OCI-LY7 (cell line): Measurements from ENCODE around the gene COX19. TPM values are rescaled to one million over a fixed set of nuclear protein-coding genes. Genes with fewer than 3 reads are reported as not detected.
"Not testable (repeated sequence)": the region's sequence is repeated elsewhere in the genome, so short reads cannot be mapped to it uniquely, and the experiment has no call there.

Experiments used
- BruUV-seq: library from RNA; stranded (reverse); fragments of 400-500 nt; replicated peaks from 2 replicates; lab custom pipeline; 2021; lab: Mats Ljungman, UMichigan
- CTCF ChIA-PET: fragments of 300-600 bp; sonication (Branson Sonifier 250); formaldehyde crosslinking; loops from one replicate; lab custom pipeline; 2022; ENCODE audit warnings: antibody characterized with exemption; ENCODE audit not compliant: unreplicated experiment; lab: Charles Lee
- POLR2A ChIA-PET: fragments of 300-600 bp; sonication (Branson Sonifier 250); formaldehyde crosslinking; loops from one replicate; lab custom pipeline; 2022; ENCODE audit warnings: antibody characterized with exemption; lab: Charles Lee
- DNase-seq: peaks from one replicate; pipeline ENCODE4 v3.0.0-alpha.2; 2015; ENCODE audit warnings: low spot score
- H2AFZ ChIP-seq: fragments of 200-600 bp; sonication (generic), shearing (Covaris generic); 2 replicates; pipeline ENCODE4 v1.6.1; 2014; ENCODE audit warnings: mild to moderate bottlenecking, antibody characterized with exemption, low read length, moderate library complexity
- H3K27ac ChIP-seq: fragments of 200-600 bp; sonication (generic); 2 replicates; pipeline ENCODE4 v1.5.1; 2014; ENCODE audit warnings: mixed run types, low read depth, mild to moderate bottlenecking, moderate library complexity, low read length, inconsistent platforms; ENCODE audit not compliant: poor library complexity, severe bottlenecking
- H3K36me3 ChIP-seq: fragments of 200-600 bp; sonication (generic); 2 replicates; pipeline ENCODE4 v1.6.1; 2014; ENCODE audit warnings: mild to moderate bottlenecking, antibody characterized with exemption, low read length, moderate library complexity, mixed read lengths; ENCODE audit not compliant: insufficient read depth
- H3K4me1 ChIP-seq: fragments of 200-600 bp; sonication (generic); 2 replicates; pipeline ENCODE4 v1.5.1; 2014; ENCODE audit warnings: mild to moderate bottlenecking, low read length; ENCODE audit not compliant: insufficient read depth, poor library complexity, severe bottlenecking
- H3K4me2 ChIP-seq: fragments of 200-600 bp; sonication (generic); 2 replicates; pipeline ENCODE4 v1.6.1; 2014; ENCODE audit warnings: mild to moderate bottlenecking, low read length
- H3K4me3 ChIP-seq: fragments of 200-600 bp; sonication (generic); 2 replicates; pipeline ENCODE4 v1.5.1; 2014; ENCODE audit warnings: mild to moderate bottlenecking, low read depth, low read length; ENCODE audit not compliant: poor library complexity, severe bottlenecking
- H3K79me2 ChIP-seq: fragments of 200-600 bp; sonication (generic); 2 replicates; pipeline ENCODE4 v1.6.1; 2016; ENCODE audit warnings: low read depth, mild to moderate bottlenecking, low read length, moderate library complexity, mixed read lengths; ENCODE audit not compliant: insufficient read depth
- H3K9me2 ChIP-seq: fragments of 200-600 bp; sonication (generic); 2 replicates; pipeline ENCODE4 v1.6.1; 2016; ENCODE audit warnings: mild to moderate bottlenecking, low read length, mixed read lengths; ENCODE audit not compliant: insufficient read depth
- H3K9me3 ChIP-seq: fragments of 200-600 bp; sonication (generic); 2 replicates; pipeline ENCODE4 v1.6.1; 2014; ENCODE audit warnings: mild to moderate bottlenecking, mixed run types, low read length, mixed read lengths
- H4K20me1 ChIP-seq: fragments of 200-600 bp; sonication (generic); 2 replicates; pipeline ENCODE4 v1.6.1; 2014; ENCODE audit warnings: mild to moderate bottlenecking, antibody characterized with exemption, low read length, moderate library complexity, mixed read lengths; ENCODE audit not compliant: insufficient read depth
- CTCF ChIP-seq: fragments of 200-600 bp; sonication (generic); conservative IDR thresholded peaks from 2 replicates; pipeline ENCODE4 v1.5.1; 2014; ENCODE audit warnings: mild to moderate bottlenecking, antibody characterized with exemption, low read length, moderate library complexity, mixed read lengths
- EZH2phosphoT487 ChIP-seq: fragments of 200-600 bp; sonication (generic); IDR thresholded peaks from 2 replicates; pipeline ENCODE4 v1.6.1; 2018; ENCODE audit warnings: low read depth, borderline replicate concordance, mild to moderate bottlenecking, mixed run types, antibody characterized with exemption, low read length, moderate library complexity, mixed read lengths
- intact Hi-C: fragments of 100-400 bp; cut with micrococcal nuclease; formaldehyde crosslinking; loops from one replicate; pipeline ENCODE4 v1.10.0; 2022; ENCODE audit not compliant: unreplicated experiment
- total RNA-seq, 2 experiments: library from RNA; depleted of rRNA in 1 of 2; stranded (reverse); fragments of >200 nt in 1 of 2; shearing (Covaris generic) in 1 of 2; gene quantifications; 2 replicates each; pipeline ENCODE4 v1.2.3, GENCODE V29; 2014 to 2022

Gene COX19
- total RNA-seq, 2 experiments from 2014 or later: 23.2 to 43.1 TPM

GRCh38 chr7:1007901-1008300, 32.6 kb upstream of the COX19 start:
- peaks cover 39% of the 10 kb centered on the region for H3K36me3 ChIP-seq
- no peak overlapping the region for H3K4me3 ChIP-seq
- peaks cover 12% of the 10 kb centered on the region for H3K4me1 ChIP-seq
- H3K9me2 ChIP-seq: no peaks in the 10 kb centered on the region
- H3K9me3 ChIP-seq: no peaks in the 10 kb centered on the region
- no peak for DNase-seq
- H3K79me2 ChIP-seq: no peaks in the 10 kb centered on the region
- H4K20me1 ChIP-seq: no peaks in the 10 kb centered on the region
- no peak overlapping the region for H3K27ac ChIP-seq
- TF ChIP-seq EZH2phosphoT487 (no peak), CTCF (no peak)
- H3K4me2 ChIP-seq: no peak overlapping the region
- intact Hi-C loops: no loop called here
- no TSS peak for BruUV-seq
- CTCF ChIA-PET: no interaction called here
- H2AFZ ChIP-seq: no peak overlapping the region
- POLR2A ChIA-PET: no interaction called here

GRCh38 chr7:1005303-1005702, 30.0 kb upstream of the COX19 start:
- H3K4me1 ChIP-seq: peaks cover 21% of the 10 kb centered on the region
- intact Hi-C loops: no loop called here
- H3K79me2 ChIP-seq: no peaks in the 10 kb centered on the region
- no peaks in the 10 kb centered on the region for H4K20me1 ChIP-seq
- TF ChIP-seq EZH2phosphoT487: no peak
- TF ChIP-seq CTCF: no peak
- H3K4me3 ChIP-seq: no peak overlapping the region
- no TSS peak for BruUV-seq
- no peaks in the 10 kb centered on the region for H3K9me2 ChIP-seq
- H2AFZ ChIP-seq: no peak overlapping the region
- H3K4me2 ChIP-seq: no peak overlapping the region
- POLR2A ChIA-PET: interaction anchor here (1.5 kb wide), 1 partner anchor 11 kb away, joined by 3 read pairs; no protein-coding TSS in a partner anchor
- CTCF ChIA-PET: no interaction called here
- H3K9me3 ChIP-seq: no peaks in the 10 kb centered on the region
- DNase-seq: no peak
- peaks cover 43% of the 10 kb centered on the region for H3K36me3 ChIP-seq
- no peak overlapping the region for H3K27ac ChIP-seq

- Histone ChIP-seq H3K9me3 (no peaks in the 10 kb centered on the region), H3K36me3 (peaks cover 42% of the 10 kb centered on the region), H3K27ac (peak overlapping the region; percentile 46), H3K4me1 (peaks cover 27% of the 10 kb centered on the region), H3K9me2 (no peaks in the 10 kb centered on the region), H2AFZ (no peak overlapping the region), H3K4me2 (peak overlapping the region; percentile 53), H3K79me2 (no peaks in the 10 kb centered on the region), H4K20me1 (no peaks in the 10 kb centered on the region), H3K4me3 (no peak overlapping the region)
- intact Hi-C loops: no loop called here
- TF ChIP-seq EZH2phosphoT487: no peak
- TF ChIP-seq CTCF: no peak
- no TSS peak for BruUV-seq
- ChIA-PET CTCF (no interaction called here), POLR2A (interaction anchor here (1.5 kb wide), 1 partner anchor 10 kb away, joined by 3 read pairs; no protein-coding TSS in a partner anchor)
- DNase-seq: peak; percentile 56
Observed at GRCh38 chr7:1004018-1004852, 28.9 kb upstream of the COX19 start.

- POLR2A ChIA-PET, H3K9me2 ChIP-seq, intact Hi-C loops, H3K4me3 ChIP-seq, H3K27ac ChIP-seq, H3K79me2 ChIP-seq, BruUV-seq, DNase-seq, CTCF ChIA-PET, H3K9me3 ChIP-seq, H2AFZ ChIP-seq, H3K4me2 ChIP-seq, H4K20me1 ChIP-seq: not testable (repeated sequence)
- Histone ChIP-seq H3K36me3 (peaks cover 31% of the 10 kb centered on the region), H3K4me1 (peaks cover 27% of the 10 kb centered on the region)
Observed at GRCh38 chr7:1002445-1002844, 27.1 kb upstream of the COX19 start.
